Endodermal cell (in vitro differentiated cells): ENCODE results near the gene CYB5D1. TPM values are rescaled to one million over a fixed set of nuclear protein-coding genes. Genes with fewer than 3 reads are reported as not detected.

Experiments used
- DNase-seq: peaks from one replicate; pipeline ENCODE4 v3.0.0-alpha.2; 2017
- H3K27ac ChIP-seq: 2 replicates; pipeline ENCODE4 v1.5.1; 2013; ENCODE audit warnings: mild to moderate bottlenecking, low read depth, low read length, moderate library complexity
- H3K27me3 ChIP-seq: 2 replicates; pipeline ENCODE4 v1.6.1; 2013; ENCODE audit warnings: mild to moderate bottlenecking, low read length, moderate library complexity; ENCODE audit not compliant: insufficient read depth, control insufficient read depth, poor library complexity, severe bottlenecking
- H3K36me3 ChIP-seq: 2 replicates; pipeline ENCODE4 v1.7.0; 2013; ENCODE audit warnings: mild to moderate bottlenecking, low read length, moderate library complexity; ENCODE audit not compliant: control insufficient read depth, insufficient read depth
- H3K4me1 ChIP-seq: one replicate; pipeline ENCODE4 v1.7.0; 2013; ENCODE audit warnings: low read length; ENCODE audit not compliant: control insufficient read depth, insufficient read depth
- H3K4me3 ChIP-seq: 2 replicates; pipeline ENCODE4 v1.5.1; 2013; ENCODE audit warnings: mild to moderate bottlenecking, low read length, moderate library complexity
- H3K9ac ChIP-seq: 2 replicates; pipeline ENCODE4 v1.6.1; 2013; ENCODE audit warnings: mild to moderate bottlenecking, low read length, moderate library complexity; ENCODE audit not compliant: poor library complexity, severe bottlenecking; ENCODE audit errors: extremely low read depth
- H3K9me3 ChIP-seq: 2 replicates; pipeline ENCODE4 v1.6.1; 2013; ENCODE audit warnings: mild to moderate bottlenecking, low read length, moderate library complexity; ENCODE audit not compliant: control insufficient read depth
- H3K27ac Mint-ChIP-seq: 2 replicates; pipeline ENCODE4 v1.8.0; 2020; ENCODE audit warnings: mixed read lengths
- H3K27me3 Mint-ChIP-seq: 2 replicates; pipeline ENCODE4 v1.8.0; 2021; ENCODE audit warnings: mild to moderate bottlenecking, mixed read lengths; ENCODE audit not compliant: insufficient read depth
- H3K36me3 Mint-ChIP-seq: 2 replicates; pipeline ENCODE4 v1.8.0; 2020; ENCODE audit warnings: low read depth, mixed read lengths
- H3K4me1 Mint-ChIP-seq: 2 replicates; pipeline ENCODE4 v1.8.0; 2020; ENCODE audit warnings: mixed read lengths
- H3K4me3 Mint-ChIP-seq: 2 replicates; pipeline ENCODE4 v1.8.0; 2020; ENCODE audit warnings: mild to moderate bottlenecking, moderate library complexity, mixed read lengths
- H3K9me3 Mint-ChIP-seq: 2 replicates; pipeline ENCODE4 v1.8.0; 2020; ENCODE audit warnings: mild to moderate bottlenecking, mixed read lengths
- WGBS, 2 experiments: methylation state at CpG; one replicate each; pipeline versions ENCODE4 v1.1.5 to v1.1.7; 2013; ENCODE audit warnings: missing lambda C conversion rate in 2 of 2, mixed read lengths in 1 of 2; ENCODE audit not compliant: insufficient coverage in 1 of 2, insufficient read length in 1 of 2; 5-methylcytosine and 5-hydroxymethylcytosine counted together
- total RNA-seq, 2 donors: library from RNA; stranded (reverse); fragmentation: NEBNext Ultra II Directional in 1 of 2; extraction: Animal tissue kit (Norgen Biotek cat#: 25700) in 1 of 2; gene quantifications; 2 replicates in 1 of 2; 3 replicates in 1 of 2; pipeline ENCODE4 v1.2.1, GENCODE V29; 2021
- TF ChIP-seq, protein P1 (sequence below): fragments of 200-600 bp; sonication (generic); conservative IDR thresholded peaks from 2 replicates; pipeline ENCODE4 v1.5.0; 2021; ENCODE audit warnings: antibody characterized with exemption, mild to moderate bottlenecking

CYB5D1 gene
- total RNA-seq, 2 donors from 2014 or later = 10.6 to 12.9 TPM

DNA sequence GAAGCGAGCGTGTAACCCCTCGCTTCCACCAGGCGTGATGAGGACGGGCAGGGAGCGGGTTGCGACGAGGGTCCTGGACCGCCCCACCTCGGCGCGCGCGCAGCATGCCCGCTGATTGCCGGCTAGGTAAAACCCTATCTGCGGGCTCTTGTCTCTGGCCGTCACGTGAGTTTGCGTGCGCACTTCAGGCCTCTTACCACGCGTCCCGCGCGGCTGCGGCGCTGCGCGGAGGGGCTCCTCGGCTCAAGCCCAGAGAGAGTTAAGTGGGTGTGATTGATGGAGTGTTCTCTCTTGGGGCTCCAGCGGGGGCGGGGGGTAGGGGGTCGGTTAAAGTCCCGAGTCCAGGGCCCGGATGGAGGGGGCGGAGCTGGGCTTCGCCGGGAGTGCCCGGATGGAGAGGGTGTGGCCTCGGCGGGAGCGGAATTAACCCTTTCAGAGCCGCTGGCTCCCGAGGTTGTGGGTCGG is 15.9 kb upstream of the CYB5D1 start:
- peaks cover 17% of the 10 kb centered on the region for H3K36me3 ChIP-seq
- peak overlapping the region; percentile 93 for H3K4me3 ChIP-seq
- H3K4me3 Mint-ChIP-seq = peak overlapping the region; percentile 82
- H3K9me3 Mint-ChIP-seq = no peaks in the 10 kb centered on the region
- 0 to 1% methylated on average over 11 to 46 of the region's 46 CpGs for WGBS, 2 experiments
- peaks cover 40% of the 10 kb centered on the region for H3K4me1 Mint-ChIP-seq
- H3K4me1 ChIP-seq = peaks cover 11% of the 10 kb centered on the region
- peaks cover 2% of the 10 kb centered on the region for H3K27me3 Mint-ChIP-seq
- H3K36me3 Mint-ChIP-seq = peaks cover 21% of the 10 kb centered on the region
- H3K9me3 ChIP-seq = no peaks in the 10 kb centered on the region
- peak overlapping the region; percentile 71 for H3K9ac ChIP-seq
- DNase-seq = peak; percentile 99
- H3K27ac Mint-ChIP-seq = peak overlapping the region; percentile 97
- peak overlapping the region; percentile 92 for H3K27ac ChIP-seq
- H3K27me3 ChIP-seq = no peaks in the 10 kb centered on the region
- TF ChIP-seq, protein P1, sequence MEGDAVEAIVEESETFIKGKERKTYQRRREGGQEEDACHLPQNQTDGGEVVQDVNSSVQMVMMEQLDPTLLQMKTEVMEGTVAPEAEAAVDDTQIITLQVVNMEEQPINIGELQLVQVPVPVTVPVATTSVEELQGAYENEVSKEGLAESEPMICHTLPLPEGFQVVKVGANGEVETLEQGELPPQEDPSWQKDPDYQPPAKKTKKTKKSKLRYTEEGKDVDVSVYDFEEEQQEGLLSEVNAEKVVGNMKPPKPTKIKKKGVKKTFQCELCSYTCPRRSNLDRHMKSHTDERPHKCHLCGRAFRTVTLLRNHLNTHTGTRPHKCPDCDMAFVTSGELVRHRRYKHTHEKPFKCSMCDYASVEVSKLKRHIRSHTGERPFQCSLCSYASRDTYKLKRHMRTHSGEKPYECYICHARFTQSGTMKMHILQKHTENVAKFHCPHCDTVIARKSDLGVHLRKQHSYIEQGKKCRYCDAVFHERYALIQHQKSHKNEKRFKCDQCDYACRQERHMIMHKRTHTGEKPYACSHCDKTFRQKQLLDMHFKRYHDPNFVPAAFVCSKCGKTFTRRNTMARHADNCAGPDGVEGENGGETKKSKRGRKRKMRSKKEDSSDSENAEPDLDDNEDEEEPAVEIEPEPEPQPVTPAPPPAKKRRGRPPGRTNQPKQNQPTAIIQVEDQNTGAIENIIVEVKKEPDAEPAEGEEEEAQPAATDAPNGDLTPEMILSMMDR = no peak

DNA sequence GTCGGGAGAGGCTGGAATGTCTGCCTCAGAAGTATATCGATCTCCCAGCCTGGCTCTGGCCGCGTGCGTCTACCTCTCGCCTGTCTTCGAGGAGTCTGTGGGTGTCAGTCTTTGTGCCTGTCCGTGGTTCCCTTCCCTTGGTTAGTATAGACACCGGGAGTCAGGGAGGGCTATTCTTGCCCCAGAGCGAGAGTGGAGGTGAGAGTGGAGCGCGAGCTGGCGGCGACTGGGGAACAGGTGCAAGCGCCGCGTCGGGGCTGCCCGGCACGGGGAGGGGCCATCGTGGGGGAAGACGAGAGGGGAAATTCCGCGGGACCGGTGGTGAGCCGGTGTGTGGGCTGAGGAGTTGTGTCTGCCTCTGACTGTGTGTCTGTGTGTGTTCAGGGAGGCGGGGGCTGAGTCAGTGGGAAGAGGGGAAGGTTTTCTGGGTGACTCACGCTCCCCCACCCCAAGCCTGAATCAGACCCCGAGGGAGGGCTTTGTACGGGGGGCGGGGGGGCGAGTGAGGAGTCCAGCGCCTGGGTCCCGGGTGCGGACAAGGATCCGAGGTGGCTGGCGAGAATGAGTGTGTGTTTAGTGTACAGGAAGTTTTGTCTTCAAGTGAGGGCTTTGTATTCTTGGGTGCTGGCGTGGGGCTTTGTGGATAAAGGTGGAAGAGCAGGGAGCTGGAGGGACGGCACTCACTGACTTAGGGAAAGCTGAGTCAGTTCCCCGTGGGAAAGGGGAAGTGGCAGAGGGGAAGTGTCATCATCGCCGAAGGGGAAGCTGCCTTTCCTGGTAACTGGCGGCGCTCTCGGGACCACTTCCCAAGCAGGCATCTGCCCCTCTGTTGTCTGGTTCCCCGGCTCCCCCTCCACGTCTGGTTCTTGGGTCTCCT is 15.2 kb upstream of the CYB5D1 start:
- TF ChIP-seq, protein P1 = no peak
- H3K27ac ChIP-seq = peak overlapping the region; percentile 92

DNA sequence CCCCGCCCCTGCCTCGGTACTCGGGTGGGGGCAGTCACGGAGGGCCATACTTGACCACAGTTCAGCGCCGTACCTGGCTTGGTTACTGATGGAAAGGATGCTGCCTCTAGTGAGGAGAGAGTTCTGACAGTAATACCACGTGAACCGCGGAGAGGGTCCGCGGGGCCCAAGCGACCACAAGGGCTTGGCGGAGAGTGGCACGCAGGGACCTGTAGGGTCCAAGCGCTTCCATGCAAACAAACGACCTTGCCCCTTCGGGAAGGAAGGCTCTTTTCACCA is 14.6 kb upstream of the CYB5D1 start:
- H3K4me1 ChIP-seq = peaks cover 11% of the 10 kb centered on the region
- H3K27me3 Mint-ChIP-seq = peaks cover 2% of the 10 kb centered on the region
- peaks cover 21% of the 10 kb centered on the region for H3K36me3 ChIP-seq
- H3K9me3 Mint-ChIP-seq = no peaks in the 10 kb centered on the region
- peak overlapping the region; percentile 71 for H3K9ac ChIP-seq
- peak overlapping the region; percentile 97 for H3K27ac Mint-ChIP-seq
- peak overlapping the region; percentile 82 for H3K4me3 Mint-ChIP-seq
- H3K4me1 Mint-ChIP-seq = peaks cover 31% of the 10 kb centered on the region
- peaks cover 27% of the 10 kb centered on the region for H3K36me3 Mint-ChIP-seq
- H3K9me3 ChIP-seq = no peaks in the 10 kb centered on the region
- no peaks in the 10 kb centered on the region for H3K27me3 ChIP-seq
- TF ChIP-seq, protein P1 = no peak
- 0% methylated on average over 7 to 17 of the region's 17 CpGs for WGBS, 2 experiments
- DNase-seq = peak; percentile 89
- peak overlapping the region; percentile 92 for H3K27ac ChIP-seq
- H3K4me3 ChIP-seq = peak overlapping the region; percentile 93

More for the DNA sequence above, 15.2 kb upstream of the CYB5D1 start:
- peaks cover 26% of the 10 kb centered on the region for H3K36me3 Mint-ChIP-seq
- H3K27ac Mint-ChIP-seq = peak overlapping the region; percentile 97
- Histone ChIP-seq H3K4me3 (peak overlapping the region; percentile 93), H3K4me1 (peaks cover 11% of the 10 kb centered on the region), H3K9me3 (no peaks in the 10 kb centered on the region), H3K27me3 (no peaks in the 10 kb centered on the region), H3K36me3 (peaks cover 21% of the 10 kb centered on the region), H3K9ac (peak overlapping the region; percentile 71)
- peak overlapping the region; percentile 82 for H3K4me3 Mint-ChIP-seq
- no peaks in the 10 kb centered on the region for H3K9me3 Mint-ChIP-seq
- DNase-seq = no peak
- peaks cover 2% of the 10 kb centered on the region for H3K27me3 Mint-ChIP-seq
- 0 to 1% methylated on average over 19 to 47 of the region's 47 CpGs for WGBS, 2 experiments
- H3K4me1 Mint-ChIP-seq = peaks cover 34% of the 10 kb centered on the region
